PC-9 (cell line): ENCODE data around the gene ZNF14.

Experiments
- EZH2 ChIP-seq: fragments of 200-600 bp; sonication (generic); IDR thresholded peaks from 2 replicates; pipeline ENCODE4 v1.8.0; 2017; ENCODE audit warnings: antibody characterized with exemption, low read depth
- TF ChIP-seq, protein P1 (sequence below): fragments of 200-600 bp; sonication (generic); conservative IDR thresholded peaks from 2 replicates; pipeline ENCODE4 v1.6.1; 2017; ENCODE audit warnings: mixed run types, antibody characterized with exemption, mild to moderate bottlenecking, moderate library complexity

DNA sequence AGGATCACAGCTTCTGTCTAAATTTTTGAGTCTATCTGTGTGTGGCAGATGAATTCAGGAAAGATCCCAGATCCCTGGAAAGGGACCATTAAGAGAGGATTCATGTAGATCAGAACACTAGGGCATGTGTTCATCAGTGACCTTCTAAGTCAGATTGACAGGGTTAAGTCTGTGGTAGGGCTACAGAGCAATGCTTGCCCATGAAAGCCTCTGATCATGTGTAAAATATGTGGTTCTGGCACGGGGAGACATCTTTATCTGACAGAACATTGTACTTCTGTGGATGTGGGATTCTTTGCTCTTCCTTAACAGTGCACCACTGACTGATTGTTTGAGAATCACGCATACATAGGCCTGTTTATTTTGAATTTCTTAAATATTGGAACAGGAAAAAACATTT, 45.8 kb upstream of the ZNF14 start:
- TF ChIP-seq, protein P1, sequence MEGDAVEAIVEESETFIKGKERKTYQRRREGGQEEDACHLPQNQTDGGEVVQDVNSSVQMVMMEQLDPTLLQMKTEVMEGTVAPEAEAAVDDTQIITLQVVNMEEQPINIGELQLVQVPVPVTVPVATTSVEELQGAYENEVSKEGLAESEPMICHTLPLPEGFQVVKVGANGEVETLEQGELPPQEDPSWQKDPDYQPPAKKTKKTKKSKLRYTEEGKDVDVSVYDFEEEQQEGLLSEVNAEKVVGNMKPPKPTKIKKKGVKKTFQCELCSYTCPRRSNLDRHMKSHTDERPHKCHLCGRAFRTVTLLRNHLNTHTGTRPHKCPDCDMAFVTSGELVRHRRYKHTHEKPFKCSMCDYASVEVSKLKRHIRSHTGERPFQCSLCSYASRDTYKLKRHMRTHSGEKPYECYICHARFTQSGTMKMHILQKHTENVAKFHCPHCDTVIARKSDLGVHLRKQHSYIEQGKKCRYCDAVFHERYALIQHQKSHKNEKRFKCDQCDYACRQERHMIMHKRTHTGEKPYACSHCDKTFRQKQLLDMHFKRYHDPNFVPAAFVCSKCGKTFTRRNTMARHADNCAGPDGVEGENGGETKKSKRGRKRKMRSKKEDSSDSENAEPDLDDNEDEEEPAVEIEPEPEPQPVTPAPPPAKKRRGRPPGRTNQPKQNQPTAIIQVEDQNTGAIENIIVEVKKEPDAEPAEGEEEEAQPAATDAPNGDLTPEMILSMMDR = no peak
- no peak for TF ChIP-seq EZH2
